ENCODE measurements around the gene GCDH.
"Not testable (repeated sequence)": the region's sequence is repeated elsewhere in the genome, so short reads cannot be mapped to it uniquely, and the experiment has no call there.

Gene GCDH

GRCh38 chr19:12907166-12907565 is 16.2 kb downstream of the GCDH start:
- DNase-seq (ENCODE audit: insufficient read length, low spot score) (no peak), FAIRE-seq (no peak)
- no peak for TF ChIP-seq POLR2A (IDR thresholded peaks at IDR 0.05; ENCODE audit: low read depth, low read length)

GRCh38 chr19:12912571-12912970 is 21.6 kb downstream of the GCDH start:
- DNase-seq (ENCODE audit: insufficient read length, low spot score) (no peak), FAIRE-seq (no peak)
- no peak for TF ChIP-seq POLR2A (IDR thresholded peaks at IDR 0.05; ENCODE audit: low read depth, low read length)

- TF ChIP-seq POLR2A (IDR thresholded peaks at IDR 0.05; ENCODE audit: low read depth, low read length): no peak
- DNase-seq (ENCODE audit: insufficient read length, low spot score) (no peak), FAIRE-seq (no peak)
Measured at GRCh38 chr19:12913011-12913561, 22.1 kb downstream of the GCDH start.

- no peak for FAIRE-seq
- DNase-seq (ENCODE audit: insufficient read length, low spot score): no peak
- TF ChIP-seq POLR2A (IDR thresholded peaks at IDR 0.05; ENCODE audit: low read depth, low read length): no peak
Measured at GRCh38 chr19:12913851-12914690, 23.1 kb downstream of the GCDH start.

- DNase-seq (ENCODE audit: insufficient read length, low spot score); FAIRE-seq: not testable (repeated sequence)
Measured at GRCh38 chr19:12915860-12916259, 24.9 kb downstream of the GCDH start.

GRCh38 chr19:12918253-12918652 is 27.3 kb downstream of the GCDH start:
- FAIRE-seq (no peak), DNase-seq (ENCODE audit: insufficient read length, low spot score) (no peak)
- no peak for TF ChIP-seq POLR2A (IDR thresholded peaks at IDR 0.05; ENCODE audit: low read depth, low read length)

- no peak for FAIRE-seq
- TF ChIP-seq POLR2A (IDR thresholded peaks at IDR 0.05; ENCODE audit: low read depth, low read length): no peak
- DNase-seq (ENCODE audit: insufficient read length, low spot score): no peak
Measured at GRCh38 chr19:12921047-12921446, 30.1 kb downstream of the GCDH start.

- no peak for FAIRE-seq
- DNase-seq (ENCODE audit: insufficient read length, low spot score): no peak
- no peak for TF ChIP-seq POLR2A (IDR thresholded peaks at IDR 0.05; ENCODE audit: low read depth, low read length)
Measured at GRCh38 chr19:12922959-12923358, 32.0 kb downstream of the GCDH start.

- DNase-seq (ENCODE audit: insufficient read length, low spot score) (no peak), FAIRE-seq (no peak)
- no peak for TF ChIP-seq POLR2A (IDR thresholded peaks at IDR 0.05; ENCODE audit: low read depth, low read length)
Measured at GRCh38 chr19:12924621-12925310, 33.8 kb downstream of the GCDH start.

GRCh38 chr19:12930002-12930645 is 39.2 kb downstream of the GCDH start:
- FAIRE-seq: no peak
- DNase-seq (ENCODE audit: insufficient read length, low spot score): no peak
- TF ChIP-seq POLR2A (IDR thresholded peaks at IDR 0.05; ENCODE audit: low read depth, low read length): no peak

- FAIRE-seq (no peak), DNase-seq (ENCODE audit: insufficient read length, low spot score) (no peak)
- no peak for TF ChIP-seq POLR2A (IDR thresholded peaks at IDR 0.05; ENCODE audit: low read depth, low read length)
Measured at GRCh38 chr19:12932392-12933286, 41.7 kb downstream of the GCDH start.

GRCh38 chr19:12933287-12934072 is 42.5 kb downstream of the GCDH start, which contains the start of gene FARSA:
FARSA (minus strand) TSS chr19:12933711; CDS start chr19:12933696, 15 bp downstream.
- peak; percentile 81 for FAIRE-seq

More at GRCh38 chr19:12933287-12934072, 42.5 kb downstream of the GCDH start, which contains the start of gene FARSA:
- peak; percentile 84 for DNase-seq (ENCODE audit: insufficient read length, low spot score)
- peak; percentile 91 for TF ChIP-seq POLR2A (IDR thresholded peaks at IDR 0.05; ENCODE audit: low read depth, low read length)
